PC-3 (cell line): ENCODE measurements around the gene RIPPLY3.

Experiments used
- CTCF ChIP-seq: fragments of 300-600 bp; sonication (generic); conservative IDR thresholded peaks from 2 replicates; pipeline ENCODE4 v1.5.1; 2017; ENCODE audit warnings: antibody characterized with exemption, low read depth, mild to moderate bottlenecking, low read length
- EZH2 ChIP-seq: fragments of 300-600 bp; sonication (generic); IDR thresholded peaks from one replicate; pipeline ENCODE4 v1.6.1; 2017; ENCODE audit warnings: antibody characterized with exemption, mild to moderate bottlenecking, low read length; ENCODE audit not compliant: unreplicated experiment
- EZH2phosphoT487 ChIP-seq: fragments of 300-600 bp; sonication (generic); IDR thresholded peaks from 2 replicates; pipeline ENCODE4 v1.6.1; 2018; ENCODE audit warnings: mild to moderate bottlenecking, antibody characterized with exemption, low read length, borderline replicate concordance

- no peak for TF ChIP-seq CTCF
- no peak for TF ChIP-seq EZH2
- no peak for TF ChIP-seq EZH2phosphoT487
Observed at GRCh38 chr21:37008724-37009123, 2.2 kb downstream of the RIPPLY3 start.
